GM21619 (cell line): Measurements from ENCODE around the gene FAM149B1.
"Not testable (repeated sequence)": the region's sequence is repeated elsewhere in the genome, so short reads cannot be mapped to it uniquely, and the experiment has no call there.

Experiments
- ATAC-seq: cut with Tn5 transposase; IDR thresholded peaks from one replicate; pipeline ENCODE4 v1.9.1; 2021; ENCODE audit not compliant: unreplicated experiment

Gene FAM149B1

GRCh38 chr10:73229567-73229966 lies 61.6 kb downstream of the FAM149B1 start:
- no peak for ATAC-seq

- ATAC-seq = no peak
Observed at GRCh38 chr10:73232887-73233286, 65.0 kb downstream of the FAM149B1 start.

- ATAC-seq = no peak
Observed at GRCh38 chr10:73233883-73234282, 66.0 kb downstream of the FAM149B1 start.

GRCh38 chr10:73234695-73235094 lies 66.8 kb downstream of the FAM149B1 start:
- ATAC-seq = no peak

- no peak for ATAC-seq
Observed at GRCh38 chr10:73238990-73239566, 71.2 kb downstream of the FAM149B1 start.

- ATAC-seq = no peak
Observed at GRCh38 chr10:73239908-73240307, 72.0 kb downstream of the FAM149B1 start.

- ATAC-seq = no peak
Observed at GRCh38 chr10:73244866-73245477, 77.1 kb downstream of the FAM149B1 start.

GRCh38 chr10:73246322-73246645 lies 78.4 kb downstream of the FAM149B1 start:
- no peak for ATAC-seq

GRCh38 chr10:73246646-73247508 lies 79.0 kb downstream of the FAM149B1 start, which contains the start of gene DNAJC9:
DNAJC9 (minus strand) TSS chr10:73247255; CDS start chr10:73247189, 66 bp downstream.
- peak; percentile 77 for ATAC-seq

GRCh38 chr10:73247509-73248258 lies 79.8 kb downstream of the FAM149B1 start:
- no peak for ATAC-seq

GRCh38 chr10:73248259-73248724 lies 80.4 kb downstream of the FAM149B1 start:
- no peak for ATAC-seq

GRCh38 chr10:73251683-73252444 lies 83.9 kb downstream of the FAM149B1 start:
- peak; percentile 5 for ATAC-seq

- ATAC-seq = peak; percentile 77
Observed at GRCh38 chr10:73252445-73253224, 84.7 kb downstream of the FAM149B1 start, which contains the start of gene MRPS16. MRPS16 (minus strand) TSS chr10:73252644; CDS start chr10:73252482, 162 bp downstream.

- ATAC-seq = no peak
Observed at GRCh38 chr10:73253225-73253555, 85.3 kb downstream of the FAM149B1 start.

- ATAC-seq = not testable (repeated sequence)
Observed at GRCh38 chr10:73258612-73259011, 90.7 kb downstream of the FAM149B1 start.

GRCh38 chr10:73261362-73261995 lies 93.6 kb downstream of the FAM149B1 start:
- no peak for ATAC-seq

- no peak for ATAC-seq
Observed at GRCh38 chr10:73262105-73262730, 94.3 kb downstream of the FAM149B1 start.

- ATAC-seq = no peak
Observed at GRCh38 chr10:73262880-73263555, 95.1 kb downstream of the FAM149B1 start.
